Fibroblast of lung (primary cell): ENCODE results near the gene RPS6KA2. TPM values are rescaled to one million over a fixed set of nuclear protein-coding genes. Genes with fewer than 3 reads are reported as not detected.

ENCODE experiments used
- DNase-seq, 2 donors: peaks; one replicate each; pipeline versions ENCODE4 v3.0.0 to v3.0.0-alpha.2; 2010; ENCODE audit warnings: low read depth in 2 of 2
- H2AFZ ChIP-seq: 2 replicates; pipeline ENCODE4 v1.5.1; 2012; ENCODE audit warnings: low read length, control low read depth, inconsistent platforms
- H3K27ac ChIP-seq: 2 replicates; pipeline ENCODE4 v1.5.1; 2011; ENCODE audit warnings: low read length, control low read depth; ENCODE audit not compliant: insufficient read depth
- H3K27me3 ChIP-seq: 2 replicates; pipeline ENCODE4 v1.5.1; 2011; ENCODE audit warnings: mild to moderate bottlenecking, low read length; ENCODE audit not compliant: control insufficient read depth, insufficient read depth
- H3K36me3 ChIP-seq: 2 replicates; pipeline ENCODE4 v1.5.1; 2011; ENCODE audit warnings: low read length; ENCODE audit not compliant: control insufficient read depth, insufficient read depth
- H3K4me1 ChIP-seq: 2 replicates; pipeline ENCODE4 v1.5.1; 2011; ENCODE audit warnings: low read length; ENCODE audit not compliant: control insufficient read depth, insufficient read depth; ENCODE audit errors: extremely low read depth
- H3K4me2 ChIP-seq: 2 replicates; pipeline ENCODE4 v1.5.1; 2011; ENCODE audit warnings: low read length, control low read depth; ENCODE audit not compliant: insufficient read depth; ENCODE audit errors: extremely low read depth
- H3K4me3 ChIP-seq, 4 experiments: fragments of 200-600 bp in 1 of 4; sonication (generic) in 1 of 4; replicated peaks in 1 of 4; 2 replicates each; pipeline ENCODE4 v1.5.1; 2011 to 2016; ENCODE audit warnings: low read length in 4 of 4, low read depth in 3 of 4, mild to moderate bottlenecking in 3 of 4, control low read depth in 2 of 4, inconsistent platforms in 1 of 4, mixed read lengths in 1 of 4; ENCODE audit not compliant: insufficient read depth in 1 of 4; ENCODE audit errors: control extremely low read depth in 1 of 4
- H3K79me2 ChIP-seq: 2 replicates; pipeline ENCODE4 v1.5.1; 2012; ENCODE audit warnings: mild to moderate bottlenecking, low read length, inconsistent platforms; ENCODE audit not compliant: control insufficient read depth, insufficient read depth
- H3K9ac ChIP-seq: 2 replicates; pipeline ENCODE4 v1.5.1; 2011; ENCODE audit warnings: mild to moderate bottlenecking, low read length, control low read depth; ENCODE audit not compliant: insufficient read depth
- H3K9me3 ChIP-seq: 2 replicates; pipeline ENCODE4 v1.5.1; 2012; ENCODE audit warnings: low read depth, low read length; ENCODE audit not compliant: control insufficient read depth, insufficient read depth
- H4K20me1 ChIP-seq: 2 replicates; pipeline ENCODE4 v1.5.1; 2011; ENCODE audit warnings: low read length; ENCODE audit not compliant: control insufficient read depth, insufficient read depth; ENCODE audit errors: extremely low read depth
- EZH2 ChIP-seq: IDR thresholded peaks from 2 replicates; pipeline ENCODE4 v1.5.1; 2012; ENCODE audit warnings: low read length, control low read depth, mild to moderate bottlenecking; ENCODE audit errors: missing control alignments
- polyA plus RNA-seq, 2 donors: library from polyadenylated mRNA; depleted of rRNA in 1 of 2; stranded (reverse) in 1 of 2; unstranded in 1 of 2; fragments of >200 nt; gene quantifications; 2 replicates each; pipeline ENCODE4 v1.2.1, GENCODE V29; 2011 to 2012; ENCODE audit warnings: missing spikeins in 1 of 2
- total RNA-seq: library from RNA; depleted of rRNA; stranded (reverse); fragments of >200 nt; gene quantifications from 2 replicates; pipeline ENCODE4 v1.2.1, GENCODE V29; 2014
- TF ChIP-seq, protein P1 (sequence below), 2 donors: IDR thresholded peaks in 1 of 2; conservative IDR thresholded peaks in 1 of 2; 1 replicate in 1 of 2; 2 replicates in 1 of 2; pipeline ENCODE4 v1.5.1; 2011 to 2012; ENCODE audit warnings: low read length in 2 of 2, control low read depth in 1 of 2, inconsistent platforms in 1 of 2, low read depth in 1 of 2, mild to moderate bottlenecking in 1 of 2

The RPS6KA2 gene
- total and polyA plus RNA-seq, 2 donors (not counting 1 experiment from before 2014, with no cell fraction given) = 66.8 to 116 TPM

DNA sequence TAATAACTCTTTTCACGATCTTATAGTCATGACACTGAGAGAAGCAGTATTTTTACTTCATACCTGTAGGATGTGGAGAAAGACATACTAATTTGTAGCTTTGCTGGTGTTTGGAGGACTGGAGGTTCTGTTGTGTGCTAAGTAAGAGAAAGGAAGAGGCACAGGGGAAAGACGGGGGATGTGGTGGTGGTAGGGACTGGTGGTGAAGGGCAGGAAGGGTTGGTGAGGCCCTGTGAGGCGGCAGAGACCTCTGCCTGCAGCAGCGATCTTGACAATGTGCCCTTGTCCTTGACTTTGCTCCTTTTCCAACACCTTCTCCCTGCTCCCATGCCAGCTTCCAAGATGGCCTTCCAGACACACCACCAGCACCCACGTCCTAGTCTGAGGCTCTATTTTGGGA, 211.7 kb downstream of the RPS6KA2 start:
- TF ChIP-seq EZH2 = no peak
- TF ChIP-seq, protein P1, sequence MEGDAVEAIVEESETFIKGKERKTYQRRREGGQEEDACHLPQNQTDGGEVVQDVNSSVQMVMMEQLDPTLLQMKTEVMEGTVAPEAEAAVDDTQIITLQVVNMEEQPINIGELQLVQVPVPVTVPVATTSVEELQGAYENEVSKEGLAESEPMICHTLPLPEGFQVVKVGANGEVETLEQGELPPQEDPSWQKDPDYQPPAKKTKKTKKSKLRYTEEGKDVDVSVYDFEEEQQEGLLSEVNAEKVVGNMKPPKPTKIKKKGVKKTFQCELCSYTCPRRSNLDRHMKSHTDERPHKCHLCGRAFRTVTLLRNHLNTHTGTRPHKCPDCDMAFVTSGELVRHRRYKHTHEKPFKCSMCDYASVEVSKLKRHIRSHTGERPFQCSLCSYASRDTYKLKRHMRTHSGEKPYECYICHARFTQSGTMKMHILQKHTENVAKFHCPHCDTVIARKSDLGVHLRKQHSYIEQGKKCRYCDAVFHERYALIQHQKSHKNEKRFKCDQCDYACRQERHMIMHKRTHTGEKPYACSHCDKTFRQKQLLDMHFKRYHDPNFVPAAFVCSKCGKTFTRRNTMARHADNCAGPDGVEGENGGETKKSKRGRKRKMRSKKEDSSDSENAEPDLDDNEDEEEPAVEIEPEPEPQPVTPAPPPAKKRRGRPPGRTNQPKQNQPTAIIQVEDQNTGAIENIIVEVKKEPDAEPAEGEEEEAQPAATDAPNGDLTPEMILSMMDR (conservative IDR thresholded peaks at IDR 0.05 in 1 of 2, IDR thresholded peaks at IDR 0.05 in 1 of 2; ENCODE audit: low read depth in 1 of 2, low read length in 2 of 2) = no peak
- H3K36me3 ChIP-seq = peaks cover 19% of the 10 kb centered on the region
- H3K9ac ChIP-seq = no peak overlapping the region
- no peaks in the 10 kb centered on the region for H3K4me1 ChIP-seq
- H4K20me1 ChIP-seq = no peaks in the 10 kb centered on the region
- H3K4me2 ChIP-seq = no peak overlapping the region
- no peaks in the 10 kb centered on the region for H3K27me3 ChIP-seq
- no peak for DNase-seq
- no peaks in the 10 kb centered on the region for H3K9me3 ChIP-seq
- H3K4me3 ChIP-seq = no peak overlapping the region
- H3K79me2 ChIP-seq = no peaks in the 10 kb centered on the region
- H3K27ac ChIP-seq = no peak overlapping the region
- H2AFZ ChIP-seq = no peak overlapping the region

DNA sequence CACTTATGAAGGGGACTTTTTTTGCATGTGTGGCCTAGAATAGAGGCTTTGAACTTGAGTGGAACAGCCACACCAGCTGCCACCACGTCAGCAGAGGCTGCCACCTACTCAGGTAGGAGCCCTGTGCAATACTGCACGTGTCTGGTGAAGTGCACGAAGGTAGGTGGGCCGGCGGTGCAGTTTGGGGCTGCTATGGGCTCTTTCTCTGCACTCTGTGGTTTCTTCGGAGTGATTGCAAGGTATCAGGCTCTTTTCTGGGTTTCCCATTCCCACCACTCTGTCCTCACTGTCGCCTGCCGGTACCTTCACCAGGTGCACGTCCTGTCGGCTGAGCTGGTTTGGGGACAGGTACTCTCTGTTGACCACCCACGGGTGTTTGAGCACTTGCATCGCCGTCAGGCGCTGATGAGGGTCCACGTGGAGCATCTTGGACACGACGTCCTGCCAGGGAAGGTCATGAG, 213.5 kb downstream of the RPS6KA2 start:
- H2AFZ ChIP-seq = no peak overlapping the region
- TF ChIP-seq, protein P1 (conservative IDR thresholded peaks at IDR 0.05 in 1 of 2, IDR thresholded peaks at IDR 0.05 in 1 of 2; ENCODE audit: low read depth in 1 of 2, low read length in 2 of 2) = no peak
- no peak for TF ChIP-seq EZH2

DNA sequence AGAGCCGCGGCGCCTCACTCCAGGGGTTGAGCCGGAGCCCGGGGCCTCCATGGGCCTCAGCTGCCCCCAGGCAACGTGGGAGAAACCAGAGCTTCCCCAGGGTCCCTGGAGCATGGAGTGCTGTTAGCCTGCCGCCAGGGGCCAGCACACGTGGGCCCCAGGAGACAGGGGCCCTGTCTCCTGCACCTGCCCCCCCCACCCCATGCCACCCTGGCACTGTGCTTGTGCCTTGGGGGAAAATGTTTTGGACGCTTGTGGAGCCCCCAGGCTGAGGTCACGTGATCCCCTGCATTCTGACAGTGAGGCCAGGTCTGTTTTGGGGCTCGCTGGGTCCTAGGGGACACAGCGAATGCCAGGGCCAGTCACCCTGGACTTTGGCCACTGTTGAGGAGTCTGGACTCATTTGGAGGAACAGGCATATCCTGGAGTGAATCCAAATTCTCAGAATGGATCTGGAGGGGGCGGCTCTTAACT, 214.1 kb downstream of the RPS6KA2 start:
- Histone ChIP-seq H2AFZ (no peak overlapping the region), H3K9ac (no peak overlapping the region), H3K4me1 (no peaks in the 10 kb centered on the region), H4K20me1 (no peaks in the 10 kb centered on the region), H3K27me3 (no peaks in the 10 kb centered on the region), H3K4me2 (no peak overlapping the region), H3K27ac (no peak overlapping the region), H3K9me3 (no peaks in the 10 kb centered on the region), H3K36me3 (peaks cover 9% of the 10 kb centered on the region), H3K79me2 (no peaks in the 10 kb centered on the region), H3K4me3 (no peak overlapping the region)
- DNase-seq = no peak
- TF ChIP-seq EZH2 = no peak
- TF ChIP-seq, protein P1 (conservative IDR thresholded peaks at IDR 0.05 in 1 of 2, IDR thresholded peaks at IDR 0.05 in 1 of 2; ENCODE audit: low read depth in 1 of 2, low read length in 2 of 2) = no peak

More for the DNA sequence above, 213.5 kb downstream of the RPS6KA2 start:
- Histone ChIP-seq H3K9ac (no peak overlapping the region), H3K36me3 (peaks cover 12% of the 10 kb centered on the region), H3K4me3 (no peak overlapping the region), H3K9me3 (no peaks in the 10 kb centered on the region), H3K27ac (no peak overlapping the region), H3K4me2 (no peak overlapping the region), H4K20me1 (no peaks in the 10 kb centered on the region), H3K79me2 (no peaks in the 10 kb centered on the region), H3K4me1 (no peaks in the 10 kb centered on the region), H3K27me3 (no peaks in the 10 kb centered on the region)
- DNase-seq = no peak
